Ureter (tissue), 1 donor: ENCODE measurements around the gene INPP4A. TPM values are rescaled to one million over a fixed set of nuclear protein-coding genes. Genes with fewer than 3 reads are reported as not detected.

ENCODE experiments used
- DNase-seq: peaks from one replicate; pipeline ENCODE4 v3.0.0-alpha.2; 2020; ENCODE audit warnings: low spot score
- total RNA-seq: library from RNA; stranded (reverse); gene quantifications from one replicate; pipeline ENCODE4 v1.2.4, GENCODE V29; 2023
- donor health status: DM: yes; HTN: yes; CAD: no.

INPP4A gene
- total RNA-seq, 1 donor from 2014 or later = 80.6 TPM

DNA sequence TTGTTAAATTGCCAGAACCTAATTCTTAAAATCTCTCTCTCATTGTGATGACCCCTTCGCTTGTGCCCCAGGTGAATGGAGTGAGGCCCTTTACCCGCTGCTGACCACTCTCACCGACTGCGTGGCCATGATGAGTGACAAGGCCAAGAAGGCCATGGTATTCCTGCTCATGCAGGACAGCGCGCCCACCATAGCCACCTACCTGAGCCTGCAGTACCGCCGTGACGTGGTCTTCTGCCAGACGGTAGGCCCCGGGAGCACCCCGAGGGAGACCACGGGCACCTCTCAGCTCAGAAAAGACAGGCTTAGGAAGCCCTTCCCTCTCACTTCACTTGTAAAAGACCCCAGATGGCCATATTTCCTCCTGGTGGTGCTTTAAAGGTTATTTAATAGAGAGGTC lies 118.7 kb downstream of the INPP4A start:
- DNase-seq = no peak

DNA sequence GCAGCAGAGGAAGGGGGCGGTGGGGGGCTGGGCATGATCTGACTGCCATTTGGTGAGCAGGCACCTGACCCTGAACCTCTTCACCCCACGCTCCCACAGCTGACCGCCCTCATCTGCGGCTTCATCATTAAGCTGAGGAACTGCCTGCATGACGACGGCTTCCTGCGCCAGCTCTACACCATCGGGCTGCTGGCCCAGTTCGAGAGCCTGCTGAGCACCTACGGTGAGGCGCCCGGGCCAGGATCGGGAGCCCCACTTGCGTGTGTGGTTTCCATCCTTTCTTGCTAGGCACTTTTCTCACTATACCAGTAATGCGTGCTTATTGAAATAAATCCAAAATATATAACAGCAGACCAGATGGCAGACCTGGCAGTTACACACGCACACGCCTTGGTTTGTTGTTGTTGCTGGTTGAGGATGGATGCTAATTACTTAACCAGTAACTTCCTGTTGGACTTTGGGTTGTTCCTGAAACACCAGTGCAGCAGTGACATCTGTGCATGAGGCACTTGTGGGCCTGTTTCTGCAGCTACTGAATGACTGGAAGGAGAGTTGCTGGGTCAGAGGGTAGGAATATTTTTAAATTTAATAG lies 120.0 kb downstream of the INPP4A start:
- no peak for DNase-seq

DNA sequence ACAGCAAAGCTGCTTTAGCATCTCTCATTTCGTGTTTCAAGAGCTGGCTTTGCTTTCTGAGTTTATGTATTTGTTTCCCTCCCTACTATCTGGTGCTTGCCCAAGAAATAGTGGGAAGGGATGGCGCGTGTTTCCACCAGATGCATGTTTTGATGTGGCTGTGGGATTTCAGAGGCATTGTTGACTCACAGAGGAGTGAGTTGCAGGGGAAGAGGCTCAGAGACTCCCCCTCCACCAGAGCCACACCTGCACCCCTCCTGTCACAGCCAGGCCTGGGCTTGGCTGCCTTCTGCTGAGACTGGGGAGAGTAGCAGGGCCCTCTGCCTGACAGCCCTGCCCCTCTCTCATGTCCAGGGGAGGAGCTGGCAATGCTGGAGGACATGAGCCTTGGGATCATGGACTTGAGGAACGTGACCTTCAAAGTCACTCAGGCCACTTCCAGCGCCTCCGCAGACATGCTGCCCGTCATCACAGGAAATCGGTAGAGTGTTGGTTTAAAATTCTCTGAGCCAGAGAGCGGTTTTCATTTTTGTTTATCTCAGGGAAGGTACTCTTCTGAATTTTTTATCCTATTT lies 120.7 kb downstream of the INPP4A start:
- no peak for DNase-seq

DNA sequence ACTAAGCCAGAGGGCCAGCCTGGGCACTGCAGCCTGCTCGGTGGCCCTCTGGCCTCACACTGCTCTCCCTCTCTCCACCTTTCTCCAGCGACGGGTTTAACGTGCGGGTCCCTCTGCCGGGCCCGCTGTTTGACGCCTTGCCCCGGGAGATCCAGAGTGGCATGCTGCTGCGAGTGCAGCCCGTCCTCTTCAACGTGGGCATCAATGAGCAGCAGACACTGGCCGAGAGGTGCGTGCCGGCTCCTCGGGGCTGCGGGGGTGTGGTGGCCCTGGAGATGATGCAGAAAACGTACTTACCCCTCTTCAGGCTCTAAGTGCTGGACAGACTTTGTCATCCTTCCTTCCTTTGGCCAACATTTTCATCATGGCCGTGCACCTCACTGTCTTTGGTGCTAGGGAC lies 121.3 kb downstream of the INPP4A start:
- no peak for DNase-seq

DNA sequence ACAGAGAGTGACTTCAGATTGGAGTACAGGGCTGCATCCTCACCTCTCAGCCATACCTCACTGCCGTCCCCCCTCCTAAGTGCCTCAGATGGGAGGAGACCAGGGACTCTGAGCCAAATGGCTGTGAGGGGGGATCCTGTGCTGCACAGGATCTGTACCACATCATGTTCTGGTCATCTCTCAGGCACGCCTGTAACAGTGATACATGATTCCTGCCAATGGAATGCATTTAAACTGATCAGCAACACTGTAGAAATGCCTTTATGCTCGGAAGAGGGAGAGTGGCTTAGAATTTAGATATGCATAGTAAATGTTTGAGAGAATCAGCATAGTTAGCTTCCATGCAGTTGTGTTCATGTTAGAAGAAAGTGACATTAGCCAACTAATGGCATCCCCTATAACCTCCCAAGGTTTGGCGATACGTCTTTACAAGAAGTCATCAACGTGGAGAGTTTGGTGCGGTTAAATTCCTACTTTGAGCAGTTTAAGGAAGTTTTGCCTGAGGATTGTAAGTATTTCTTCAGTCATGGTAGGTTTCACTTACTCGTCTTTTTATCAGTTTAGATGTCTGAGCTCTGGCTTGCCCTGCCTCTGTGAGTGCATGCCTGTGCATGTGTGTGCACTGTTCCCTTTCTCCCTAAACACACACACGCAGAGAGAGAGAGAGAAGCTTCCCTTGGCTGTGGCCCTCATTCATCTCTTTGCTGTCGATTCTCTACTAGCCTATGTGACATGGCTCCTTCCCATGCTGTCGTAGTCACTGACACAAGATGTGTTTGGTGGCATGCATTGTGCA lies 123.7 kb downstream of the INPP4A start:
- no peak for DNase-seq

DNA sequence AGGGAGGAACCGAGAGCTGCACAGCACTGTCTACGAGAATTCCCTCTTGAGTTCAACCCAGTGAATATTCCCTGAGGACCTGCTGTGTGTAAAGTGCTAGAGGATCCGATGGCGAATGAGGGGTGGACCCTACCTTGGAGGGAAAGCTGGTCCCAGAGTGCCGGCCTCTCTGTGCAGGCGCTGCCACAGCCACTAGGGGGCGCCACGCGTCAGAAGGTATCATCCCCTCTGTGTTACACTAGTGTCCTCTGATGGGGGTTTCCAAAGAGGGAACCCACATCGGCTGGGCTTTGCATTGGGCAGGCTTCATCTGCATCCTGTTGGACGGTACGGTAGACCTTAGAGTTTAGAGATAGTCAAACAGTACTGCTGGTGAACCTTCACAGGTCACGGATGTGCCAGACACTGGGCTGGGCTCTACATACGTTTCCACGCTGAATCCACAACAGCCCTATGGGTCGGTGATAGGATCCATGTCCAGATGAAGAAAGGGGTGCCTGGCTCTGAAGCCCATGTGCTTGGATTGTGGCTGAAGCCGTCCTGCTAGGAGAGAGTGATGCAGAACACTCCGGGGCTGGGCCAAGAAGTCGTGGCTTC lies 124.6 kb downstream of the INPP4A start:
- DNase-seq = no peak

DNA sequence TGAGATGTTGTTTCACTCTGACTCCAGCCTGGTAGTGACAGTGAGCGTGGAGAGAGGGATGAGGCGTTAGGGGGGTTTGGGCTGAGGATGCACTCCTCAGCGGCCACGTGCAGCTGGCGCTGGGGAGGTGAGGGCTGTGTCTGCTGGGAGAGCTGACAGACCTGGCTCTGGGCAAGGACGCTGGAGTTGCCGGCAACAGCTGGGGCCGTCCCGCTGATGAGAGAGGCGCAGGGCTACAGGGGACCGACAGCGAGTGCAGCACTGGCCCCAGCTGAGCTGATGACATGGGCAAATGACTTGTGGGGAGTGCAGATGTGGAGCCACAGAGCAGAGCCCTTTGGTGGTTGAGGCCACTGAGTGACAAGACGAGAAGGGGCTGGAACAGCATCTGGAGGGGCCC lies 125.3 kb downstream of the INPP4A start:
- no peak for DNase-seq

DNA sequence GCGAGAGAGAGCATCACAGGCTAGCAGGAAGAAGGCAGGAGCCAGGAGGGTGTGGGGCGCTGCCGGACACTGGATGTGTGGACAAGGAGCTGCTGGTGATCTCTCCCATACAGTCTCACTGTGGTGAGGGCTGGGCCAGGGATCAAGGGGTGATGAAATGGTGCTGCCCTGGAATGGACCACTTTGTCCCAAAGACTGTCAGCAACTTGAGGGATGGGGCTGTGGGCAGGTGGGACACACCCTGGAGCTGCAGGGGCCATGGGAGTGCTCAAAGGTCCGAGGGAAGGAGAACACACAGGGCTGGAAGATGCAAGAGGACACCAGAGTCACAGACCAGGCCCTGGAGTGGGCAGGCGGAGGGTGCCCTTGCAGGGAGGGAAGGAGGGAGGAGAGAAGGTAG lies 125.7 kb downstream of the INPP4A start:
- no peak for DNase-seq

DNA sequence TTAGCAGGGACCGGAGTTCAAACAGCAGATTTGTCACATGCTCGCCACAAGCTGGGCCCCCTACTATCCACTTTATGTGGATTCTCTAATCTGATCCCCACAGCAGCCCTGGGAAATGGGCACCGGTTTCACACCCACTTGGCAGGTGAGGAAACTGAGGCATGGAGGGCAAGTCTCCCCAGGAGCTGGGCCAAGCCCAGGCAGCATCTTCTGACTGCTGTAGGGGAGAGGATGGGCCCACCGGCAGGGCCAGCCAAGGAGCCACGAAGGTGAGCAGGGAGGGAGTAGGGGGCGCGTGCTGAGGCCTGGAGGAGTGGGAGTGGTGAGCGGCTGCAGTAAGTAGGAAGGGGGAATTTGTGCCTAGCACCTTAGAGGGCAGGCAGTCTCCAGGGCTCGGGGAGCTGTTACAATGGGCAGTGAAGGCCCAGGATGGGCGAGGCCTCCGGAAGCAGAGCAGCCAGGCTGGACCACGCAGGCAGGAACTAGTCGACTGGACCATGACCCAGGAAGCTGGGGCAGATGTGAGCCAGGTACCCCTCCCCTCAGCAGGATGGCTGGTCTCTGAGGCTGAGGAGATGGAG lies 126.6 kb downstream of the INPP4A start:
- DNase-seq = no peak

DNA sequence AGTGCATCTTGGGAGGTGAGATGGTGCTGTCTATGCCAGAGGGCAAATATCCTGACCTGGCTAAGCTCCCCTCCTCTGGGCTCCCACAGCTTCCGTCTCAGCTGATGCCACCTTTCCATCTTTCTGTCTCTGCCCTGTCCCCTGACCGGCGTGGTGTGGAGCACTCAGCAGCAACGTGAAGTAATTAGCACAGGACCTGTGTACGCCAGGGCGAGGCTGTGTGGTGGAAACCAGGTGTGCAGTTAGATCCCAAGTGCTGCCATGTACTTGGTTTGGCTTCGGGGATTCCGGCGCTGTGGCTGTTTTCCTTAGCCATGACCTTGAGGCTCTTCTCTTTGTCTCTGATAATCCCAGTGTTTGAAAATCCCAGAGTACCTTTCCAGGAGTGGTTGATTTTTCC lies 127.1 kb downstream of the INPP4A start:
- no peak for DNase-seq

DNA sequence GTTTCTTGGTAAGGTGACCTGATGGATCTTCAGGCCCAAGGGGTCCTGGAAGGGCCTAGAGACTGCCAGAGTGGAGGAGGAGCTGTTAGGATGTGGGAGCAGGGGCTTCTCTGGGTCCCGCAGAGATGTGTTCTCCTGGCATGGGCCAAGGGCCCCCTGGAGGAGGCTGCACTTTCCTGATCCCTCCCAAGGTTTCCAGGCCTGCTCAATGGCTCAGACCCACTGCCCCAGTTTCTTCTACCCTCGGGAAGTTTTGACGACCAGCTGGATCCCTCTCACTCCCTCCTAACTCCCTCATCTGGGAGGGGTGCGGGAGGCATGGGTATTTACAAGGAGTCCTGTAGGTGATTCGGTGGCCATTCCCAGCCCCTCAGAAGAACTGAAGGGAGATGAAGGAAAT lies 127.6 kb downstream of the INPP4A start:
- DNase-seq = no peak

DNA sequence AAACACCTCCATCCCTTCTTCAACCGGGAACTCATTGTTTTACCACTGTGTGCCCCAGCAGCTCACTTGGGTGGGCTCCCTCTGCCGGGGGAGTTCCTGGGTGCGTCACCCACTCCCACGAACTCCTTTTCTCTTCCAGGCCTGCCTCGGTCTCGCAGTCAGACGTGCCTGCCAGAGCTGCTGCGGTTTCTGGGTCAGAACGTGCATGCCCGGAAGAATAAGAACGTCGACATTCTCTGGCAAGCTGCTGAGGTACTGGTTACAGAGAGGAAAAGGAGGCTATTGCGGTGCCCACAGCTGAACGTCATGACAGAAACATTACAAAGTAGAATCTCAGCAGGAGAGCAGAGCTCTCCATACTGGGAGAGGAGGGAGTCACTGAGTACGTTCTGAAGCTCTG lies 128.0 kb downstream of the INPP4A start:
- DNase-seq = no peak

DNA sequence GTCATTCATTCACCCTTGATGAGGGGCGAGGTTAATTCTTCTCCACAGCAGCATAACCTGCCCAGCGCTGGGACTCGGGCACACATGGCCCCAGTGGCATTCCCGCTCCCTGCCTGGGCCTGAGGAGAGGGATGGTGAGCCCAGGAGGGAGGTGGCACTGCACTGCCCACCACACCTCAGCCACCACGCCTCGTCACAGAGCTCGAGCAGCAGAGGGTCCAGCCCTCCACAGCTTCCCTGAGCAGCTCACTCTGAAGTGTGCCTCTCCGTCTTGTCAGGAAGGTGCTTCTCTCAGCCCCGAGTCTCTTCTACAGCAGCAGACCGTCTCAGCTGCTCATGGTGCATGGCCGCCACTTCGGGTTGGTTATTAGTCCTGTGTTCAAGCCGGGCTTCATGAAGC lies 128.8 kb downstream of the INPP4A start:
- DNase-seq = no peak

DNA sequence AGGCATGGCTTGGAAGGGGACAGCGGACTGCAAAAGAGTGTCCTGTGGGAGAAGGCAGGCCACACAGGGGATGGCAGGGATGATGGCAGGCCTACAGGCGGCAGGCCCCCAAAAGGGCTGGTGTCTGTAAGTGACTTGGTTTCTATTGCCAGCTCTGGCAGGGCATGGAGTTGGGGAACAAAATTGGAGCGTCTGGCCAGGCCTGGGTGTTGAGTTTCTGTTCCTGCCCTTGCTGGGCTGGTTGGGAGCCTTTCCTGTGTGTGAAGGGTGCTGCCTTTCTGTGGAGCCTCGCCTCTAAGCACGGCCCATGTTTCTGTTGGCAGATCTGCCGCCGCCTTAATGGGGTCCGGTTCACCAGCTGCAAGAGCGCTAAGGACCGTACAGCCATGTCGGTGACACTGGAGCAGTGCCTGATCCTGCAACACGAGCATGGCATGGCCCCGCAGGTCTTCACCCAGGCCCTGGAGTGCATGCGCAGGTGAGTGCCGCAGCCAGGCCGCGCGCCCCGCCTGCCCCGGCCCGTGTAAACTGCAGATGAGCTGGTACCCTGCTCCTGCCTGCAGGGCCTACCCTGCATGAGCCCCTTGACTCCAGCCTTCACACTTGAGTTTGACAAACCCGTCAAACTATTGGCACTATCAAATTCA lies 132.1 kb downstream of the INPP4A start:
- no peak for DNase-seq

DNA sequence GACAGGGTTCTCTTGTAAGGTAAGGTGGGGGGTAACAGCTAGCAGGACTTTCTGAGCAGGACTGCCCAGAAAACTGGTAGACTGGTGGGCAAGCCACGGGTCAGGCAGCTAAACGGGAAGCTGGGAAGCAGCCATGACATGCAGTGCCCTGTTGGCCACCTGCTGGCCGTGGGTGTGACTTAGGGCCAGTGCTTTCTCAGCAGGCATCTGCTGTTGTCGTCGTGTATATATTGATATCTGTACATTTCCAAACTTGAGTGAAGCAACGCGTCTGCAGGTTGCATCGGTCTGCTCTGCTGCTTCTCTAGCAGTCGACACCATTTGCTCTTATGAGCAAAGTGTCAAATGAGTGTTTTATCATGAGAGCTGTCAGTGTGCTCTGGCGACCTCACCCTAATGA lies 132.7 kb downstream of the INPP4A start:
- DNase-seq = no peak

DNA sequence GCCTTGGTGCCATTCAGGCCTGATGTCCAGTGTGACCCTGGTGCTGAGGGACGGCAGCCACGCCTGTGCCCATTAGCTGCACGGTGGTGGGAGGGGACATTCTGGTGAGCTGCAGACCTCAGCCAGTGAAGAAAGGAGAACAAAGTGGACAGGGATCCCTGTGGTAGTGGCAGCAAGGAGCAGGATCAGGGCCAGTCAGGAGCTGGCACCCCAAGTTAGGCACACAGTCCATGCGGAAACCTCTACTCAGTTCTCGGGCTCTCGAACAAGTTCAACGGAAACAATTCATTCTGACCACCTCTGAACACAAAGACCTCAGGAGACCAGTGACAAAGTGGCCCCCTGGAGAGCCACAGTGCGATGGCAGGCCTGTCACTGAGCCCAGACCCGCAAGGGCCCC lies 133.6 kb downstream of the INPP4A start:
- DNase-seq = no peak

DNA sequence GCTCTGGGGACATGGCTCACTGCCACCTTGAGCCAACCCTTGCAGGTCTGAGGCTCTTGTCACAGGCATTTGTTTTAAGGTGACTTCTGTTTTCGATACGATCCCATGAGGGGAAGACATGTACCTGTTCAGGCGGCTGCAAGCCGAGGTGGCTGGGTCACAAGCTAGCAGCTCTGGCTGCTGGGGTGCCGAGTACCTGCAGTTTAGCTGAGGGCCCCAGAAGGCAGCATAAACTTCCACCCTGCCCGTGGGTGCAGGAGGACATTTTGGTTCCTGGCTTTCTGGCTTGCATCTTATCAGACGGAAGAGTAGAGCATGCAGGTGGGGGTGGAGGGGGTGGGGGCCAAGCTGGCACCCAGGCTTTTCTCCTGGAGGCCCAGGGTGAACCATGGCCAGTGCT lies 135.3 kb downstream of the INPP4A start:
- no peak for DNase-seq

DNA sequence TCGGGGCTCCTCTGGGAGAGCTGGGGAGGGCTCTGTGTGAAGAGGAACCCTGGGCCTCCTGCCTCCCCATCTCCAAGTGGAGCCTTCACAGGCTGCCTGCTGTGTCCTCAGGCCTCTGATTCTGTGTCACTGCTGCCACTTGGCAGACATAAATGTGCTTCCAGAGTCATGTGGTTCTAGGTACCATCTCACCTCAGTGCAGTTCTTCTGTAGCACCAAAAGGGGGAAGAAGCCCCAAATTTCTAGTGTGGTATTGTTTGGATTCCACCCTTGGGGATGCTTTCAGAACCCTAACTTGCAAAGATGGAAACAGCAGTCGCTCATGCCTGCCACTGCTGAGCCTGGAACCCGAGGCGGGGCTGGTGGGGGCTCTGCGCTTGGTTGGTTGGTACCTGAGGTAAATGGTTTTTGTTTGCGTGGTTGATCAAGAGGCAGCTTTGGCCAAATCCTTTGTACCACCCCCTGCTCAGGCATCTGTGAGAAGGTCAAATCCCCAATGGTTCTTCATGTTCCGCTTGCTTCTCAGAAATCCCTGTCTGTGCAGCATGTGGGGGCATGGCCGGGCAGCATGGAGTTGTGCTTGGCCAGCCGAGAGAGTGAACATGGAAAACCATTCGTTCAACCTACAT lies 136.1 kb downstream of the INPP4A start:
- no peak for DNase-seq

DNA sequence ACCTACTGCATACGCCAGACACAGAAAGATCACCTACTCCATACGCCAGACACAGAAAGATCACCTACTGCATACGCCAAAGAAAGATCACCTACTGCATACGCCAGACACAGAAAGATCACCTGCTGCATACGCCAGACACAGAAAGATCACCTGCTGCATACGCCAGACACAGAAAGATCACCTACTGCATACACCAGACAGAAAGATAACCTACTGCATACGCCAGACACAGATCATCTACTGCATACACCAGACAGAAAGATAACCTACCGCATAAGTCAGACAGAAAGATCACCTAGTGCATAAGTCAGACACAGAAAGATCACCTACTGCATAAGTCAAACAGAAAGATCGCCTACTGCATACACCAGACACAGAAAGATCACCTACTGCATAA lies 137.9 kb downstream of the INPP4A start:
- no peak for DNase-seq

DNA sequence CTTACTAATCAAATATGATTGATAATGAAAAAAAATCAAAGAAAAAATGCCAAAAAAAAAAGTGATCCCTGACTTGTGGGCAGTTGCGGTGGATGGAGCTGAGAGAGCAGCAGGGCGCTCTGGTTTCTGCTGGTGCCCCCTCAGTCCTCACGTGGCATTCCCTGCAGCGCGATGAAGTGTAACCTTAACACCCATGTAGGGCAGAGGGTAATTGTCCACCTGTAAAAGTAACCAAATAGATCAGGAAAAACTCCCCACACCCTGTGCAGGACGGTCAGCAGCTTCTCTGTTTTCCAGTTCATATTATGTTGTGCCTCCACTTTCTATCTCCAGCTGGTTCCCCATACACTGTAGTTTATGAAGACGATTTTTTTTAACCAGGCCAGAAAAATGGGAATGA lies 138.6 kb downstream of the INPP4A start:
- no peak for DNase-seq

DNA sequence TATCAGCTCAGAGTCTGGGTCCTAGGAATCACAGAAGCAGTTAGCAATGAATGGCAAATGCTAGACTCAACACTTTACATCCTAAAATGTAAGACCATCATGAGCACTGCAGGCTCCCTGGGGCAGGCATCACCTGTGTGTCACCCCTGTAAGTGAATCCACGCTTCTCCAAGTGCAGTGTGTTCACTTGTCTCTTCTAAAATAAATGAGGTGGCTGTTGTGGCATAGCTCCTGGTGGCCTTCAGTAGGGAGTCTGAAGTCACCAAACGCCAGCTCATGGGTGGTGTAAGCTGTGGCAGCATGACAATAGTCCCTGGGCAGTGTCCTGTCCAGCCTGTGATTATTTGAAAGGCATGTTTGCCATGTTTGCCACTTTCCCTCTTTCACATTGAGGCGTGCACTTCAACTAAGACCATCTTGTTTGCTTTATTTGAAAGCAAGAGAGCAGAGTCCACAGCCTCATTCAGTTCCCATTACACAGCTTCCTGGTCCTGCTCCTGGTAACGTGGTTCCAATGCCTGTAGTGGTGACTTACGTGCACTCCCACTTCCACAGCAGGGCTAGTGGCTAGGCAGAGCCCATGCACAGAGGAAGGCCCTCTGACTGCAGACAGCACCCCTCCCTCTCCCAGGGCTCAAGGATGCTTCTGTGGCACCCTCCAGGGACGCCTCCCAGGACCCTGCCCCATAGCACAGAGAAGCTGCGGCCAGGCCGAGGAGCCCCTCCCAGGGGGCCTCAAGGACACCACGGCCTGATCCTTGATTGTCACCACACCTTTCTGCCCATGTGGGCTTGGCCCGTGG lies 139.4 kb downstream of the INPP4A start:
- DNase-seq = no peak
